K562 (cell line): ENCODE measurements around the gene DOP1A. TPM values are rescaled to one million over a fixed set of nuclear protein-coding genes. Genes with fewer than 3 reads are reported as not detected.

Experiments used
- ATAC-seq: fragments of 200-7000 bp; cut with Tn5 transposase; 3 replicates; pipeline ENCODE4 v1.9.1; 2020; ENCODE audit warnings: moderate library complexity
- BruUV-seq: library from RNA; stranded (reverse); fragments of 400-500 nt; replicated peaks from 2 replicates; lab custom pipeline; 2021; lab: Mats Ljungman, UMichigan
- CTCF ChIA-PET: fragments of 300-600 bp; formaldehyde crosslinking; extraction: SDS; loops from one replicate; lab custom pipeline; 2021; ENCODE audit warnings: low intra/inter-chr PET ratio; lab: Yijun Ruan, JAX
- POLR2A ChIA-PET: fragments of 300-600, 350-650 bp; sonication (Branson Sonifier 250); formaldehyde crosslinking; extraction: SDS; loops from one replicate; lab custom pipeline; 2021; ENCODE audit warnings: antibody characterized with exemption, inconsistent platforms; lab: Yijun Ruan, JAX
- DNase-seq, 4 experiments: peaks; one replicate each; pipeline versions ENCODE4 v3.0.0 to v3.0.0-alpha.2; 2011 to 2018; ENCODE audit warnings: low spot score in 3 of 4, mixed read lengths in 3 of 4; ENCODE audit errors: extremely low read depth in 1 of 4
- FAIRE-seq: peaks from 2 replicates; lab custom pipeline; 2011; peaks lifted over from hg19 to GRCh38; lab: Jason Lieb, UNC
- H2AFZ ChIP-seq: 2 replicates; pipeline ENCODE4 v1.6.0; 2011; ENCODE audit warnings: low read depth, low read length, control low read depth, inconsistent platforms
- H3K27ac ChIP-seq: fragments of 200-600 bp; 3 replicates; pipeline ENCODE4 v1.8.0; 2011; ENCODE audit warnings: low read depth, mild to moderate bottlenecking, control low read depth, inconsistent platforms, low read length, moderate library complexity, mixed read lengths; ENCODE audit errors: extremely low read depth
- H3K27me3 ChIP-seq, 2 experiments: fragments of 300-600 bp in 1 of 2; 2 replicates in 1 of 2; 3 replicates in 1 of 2; pipeline versions ENCODE4 v1.6.0 to v1.8.0; 2011; ENCODE audit warnings: inconsistent platforms in 2 of 2, low read length in 2 of 2, mild to moderate bottlenecking in 1 of 2, mixed read lengths in 1 of 2, moderate library complexity in 1 of 2; ENCODE audit not compliant: control insufficient read depth in 2 of 2, insufficient read depth in 2 of 2
- H3K36me3 ChIP-seq: fragments of 300-600 bp; 3 replicates; pipeline ENCODE4 v1.8.0; 2011; ENCODE audit warnings: mild to moderate bottlenecking, low read length, inconsistent platforms; ENCODE audit not compliant: control insufficient read depth, insufficient read depth
- H3K4me1 ChIP-seq, 2 experiments: fragments of 200-600 bp in 1 of 2; replicated peaks in 1 of 2; 2 replicates in 1 of 2; 3 replicates in 1 of 2; pipeline versions ENCODE4 v1.5.1 to v1.8.0; 2011; ENCODE audit warnings: inconsistent platforms in 2 of 2, low read length in 2 of 2, mild to moderate bottlenecking in 1 of 2, mixed read lengths in 1 of 2, moderate library complexity in 1 of 2; ENCODE audit not compliant: control insufficient read depth in 2 of 2, insufficient read depth in 2 of 2
- H3K4me2 ChIP-seq: 2 replicates; pipeline ENCODE4 v1.6.1; 2011; ENCODE audit warnings: low read length, control low read depth, inconsistent platforms, mixed read lengths; ENCODE audit not compliant: insufficient read depth
- H3K4me3 ChIP-seq: fragments of 200-600 bp; sonication (generic), shearing (Covaris generic); 2 replicates; pipeline ENCODE4 v1.5.1; 2016; ENCODE audit warnings: control low read depth, inconsistent platforms
- H3K79me2 ChIP-seq: fragments of 200-600 bp; 3 replicates; pipeline ENCODE4 v1.8.0; 2011; ENCODE audit warnings: low read length, inconsistent platforms; ENCODE audit not compliant: control insufficient read depth, insufficient read depth
- H3K9ac ChIP-seq, 2 experiments: 2 replicates each; pipeline versions ENCODE4 v1.6.0 to v1.6.1; 2011; ENCODE audit warnings: low read depth in 2 of 2, low read length in 2 of 2, control low read depth in 1 of 2, inconsistent platforms in 1 of 2, mild to moderate bottlenecking in 1 of 2, mixed read lengths in 1 of 2; ENCODE audit not compliant: insufficient read depth in 1 of 2
- H3K9me1 ChIP-seq: one replicate; pipeline ENCODE4 v1.6.0; 2011; ENCODE audit warnings: inconsistent platforms, mild to moderate bottlenecking, low read length, moderate library complexity; ENCODE audit not compliant: control insufficient read depth, insufficient read depth
- H3K9me3 ChIP-seq: replicated peaks from 2 replicates; pipeline ENCODE4 v1.5.1; 2011; ENCODE audit warnings: low read depth, low read length, inconsistent platforms; ENCODE audit not compliant: control insufficient read depth, insufficient read depth
- H4K20me1 ChIP-seq: replicated peaks from 2 replicates; pipeline ENCODE4 v1.6.1; 2011; ENCODE audit warnings: low read length, inconsistent platforms, mixed read lengths; ENCODE audit not compliant: control insufficient read depth, insufficient read depth
- C11orf30 ChIP-seq: fragments of 450-650 bp; IDR thresholded peaks from 2 replicates; pipeline ENCODE4 v1.6.1; 2016; ENCODE audit warnings: low read depth, mild to moderate bottlenecking
- ETV6 ChIP-seq, 3 experiments: fragments of 150-350 bp in 1 of 3; sonication (generic) in 1 of 3; formaldehyde crosslinking in 1 of 3; IDR thresholded peaks; 2 replicates each; pipeline versions ENCODE4 v1.6.1 to v1.8.0; 2014 to 2022; ENCODE audit warnings: borderline replicate concordance in 2 of 3, low read depth in 2 of 3, antibody characterized with exemption in 1 of 3, low read length in 1 of 3, mild to moderate bottlenecking in 1 of 3, missing genetic modification reagents in 1 of 3
- HNRNPLL ChIP-seq: fragments of 200-400 bp; formaldehyde crosslinking; IDR thresholded peaks from 2 replicates; pipeline ENCODE4 v1.6.1; 2017; ENCODE audit warnings: low read length, low read depth, mild to moderate bottlenecking; ENCODE audit not compliant: poor library complexity, severe bottlenecking
- MTA3 ChIP-seq: fragments of 450-650 bp; formaldehyde crosslinking; IDR thresholded peaks from 2 replicates; pipeline ENCODE4 v1.6.1; 2017; ENCODE audit warnings: mild to moderate bottlenecking, borderline replicate concordance
- NR4A1 ChIP-seq, 2 experiments: fragments of 250-450 bp in 1 of 2; fragments of 450-650 bp in 1 of 2; sonication (Bioruptor Pico) in 1 of 2; IDR thresholded peaks; 2 replicates each; pipeline versions ENCODE4 v1.4.0 to v1.6.1; 2016 to 2020; ENCODE audit warnings: mild to moderate bottlenecking in 2 of 2, missing compliant biosample characterization in 1 of 2, missing genetic modification characterization in 1 of 2, moderate library complexity in 1 of 2
- POLR2AphosphoS2 ChIP-seq: IDR thresholded peaks from 2 replicates; pipeline ENCODE4 v1.6.1; 2012; ENCODE audit warnings: low read length, improper control_type of control experiment
- POLR2B ChIP-seq: fragments of 450-650 bp; IDR thresholded peaks from 2 replicates; pipeline ENCODE4 v1.6.1; 2018; ENCODE audit warnings: low read depth; ENCODE audit not compliant: partially characterized antibody
- SNRNP70 ChIP-seq: fragments of 200-400 bp; formaldehyde crosslinking; optimal IDR thresholded peaks from 2 replicates; pipeline ENCODE3; 2017; ENCODE audit warnings: low read depth, low read length
- SPI1 ChIP-seq: IDR thresholded peaks from 2 replicates; pipeline ENCODE4 v1.6.1; 2011; ENCODE audit warnings: low read depth, low read length, control low read depth, borderline replicate concordance
- WGBS: fragments of 100-300 bp; shearing (Covaris generic); methylation state at CpG from one replicate; pipeline ENCODE4 v1.1.6; 2016; ENCODE audit warnings: low coverage, mixed read lengths; ENCODE audit not compliant: insufficient coverage; ENCODE audit errors: missing lambda C conversion rate; 5-methylcytosine and 5-hydroxymethylcytosine counted together
- in situ Hi-C: fragments of 300-500 bp; cut with MboI; formaldehyde crosslinking; loops from 4 replicates; pipeline ENCODE4 v1.15.0; 2018; ENCODE audit warnings: inconsistent platforms, mixed read lengths
- intact Hi-C: fragments of 100-400 bp; cut with micrococcal nuclease; formaldehyde crosslinking; loops from 2 replicates; pipeline ENCODE4 v1.14.2; 2022
- polyA plus RNA-seq, 8 experiments: library from polyadenylated mRNA; depleted of rRNA in 4 of 8; stranded (reverse) in 5 of 8; unstranded in 3 of 8; fragments of >200 nt; fragmentation: Nextera tagmentation in 2 of 8; fragmentation: Illumina TruSeq in 1 of 8; extraction: Ambion mirVana in 2 of 8; extraction: Trizol in 1 of 8; gene quantifications; 2 replicates each; pipeline versions ENCODE4 v1.2.1 to v1.2.3, GENCODE V29; 2011 to 2014; ENCODE audit warnings: inconsistent platforms in 1 of 8, missing spikeins in 1 of 8
- total RNA-seq, 7 experiments: library from RNA; depleted of rRNA in 6 of 7; stranded (reverse); fragments of >200 nt in 6 of 7; fragmentation: Illumina TruSeq in 2 of 7; extraction: Trizol in 2 of 7; gene quantifications; 2 replicates each; pipeline versions ENCODE4 v1.2.1 to v1.2.3, GENCODE V29; 2011 to 2021; ENCODE audit warnings: low replicate concordance in 1 of 7

Gene DOP1A
- total and polyA plus RNA-seq, 9 of the 15 experiments (the other 6 are each of a cell fraction or from before 2014, with no cell fraction given) = 0.75 to 10.5 (median 4.4) TPM

GRCh38 chr6:83202031-83202430 lies 134.6 kb downstream of the DOP1A start:
- CTCF ChIA-PET = no interaction called here
- TF ChIP-seq SNRNP70 (no peak), C11orf30 (no peak), NR4A1 (CRISPR knock-in tag; IDR thresholded peaks at IDR 0.05) (no peak), NR4A1 (tag; IDR thresholded peaks at IDR 0.05) (no peak), SPI1 (no peak), HNRNPLL (no peak), ETV6 (IDR thresholded peaks at IDR 0.05; ENCODE audit: borderline replicate concordance in 1 of 2, low read depth in 2 of 2, low read length in 1 of 2) (no peak), ETV6 (CRISPR knock-in tag; IDR thresholded peaks at IDR 0.05; ENCODE audit: borderline replicate concordance) (no peak), POLR2B (no peak), MTA3 (no peak), POLR2AphosphoS2 (no peak)
- TF ChIP-seq, all 486 proteins: peak for 0
- Histone ChIP-seq H3K9ac (no peak overlapping the region), H3K4me1 (no peaks in the 10 kb centered on the region), H3K9me1 (no peaks in the 10 kb centered on the region), H3K36me3 (no peaks in the 10 kb centered on the region; the same call in 2 of the 3 replicates), H3K27ac (no peak overlapping the region), H3K79me2 (no peaks in the 10 kb centered on the region), H3K4me2 (no peak overlapping the region), H3K4me3 (no peak overlapping the region), H3K9me3 (no peaks in the 10 kb centered on the region), H2AFZ (no peak overlapping the region), H4K20me1 (no peaks in the 10 kb centered on the region), H3K27me3 (no peaks in the 10 kb centered on the region)
- FAIRE-seq (no peak), ATAC-seq (no peak), DNase-seq (no peak)
- in situ Hi-C loops (no loop called here), intact Hi-C loops (no loop called here)
- no TSS peak for BruUV-seq
- POLR2A ChIA-PET = no interaction called here
- WGBS = 60% methylated on average over 4 of the region's 4 CpGs
